OCI-M2 (cell line): ENCODE results near the gene MT2A.

Experiments used
- DNase-seq: peaks from one replicate; lab custom pipeline; 2025; ENCODE audit not compliant: unreplicated experiment; lab: John Stamatoyannopoulos, UW

MT2A gene

DNA sequence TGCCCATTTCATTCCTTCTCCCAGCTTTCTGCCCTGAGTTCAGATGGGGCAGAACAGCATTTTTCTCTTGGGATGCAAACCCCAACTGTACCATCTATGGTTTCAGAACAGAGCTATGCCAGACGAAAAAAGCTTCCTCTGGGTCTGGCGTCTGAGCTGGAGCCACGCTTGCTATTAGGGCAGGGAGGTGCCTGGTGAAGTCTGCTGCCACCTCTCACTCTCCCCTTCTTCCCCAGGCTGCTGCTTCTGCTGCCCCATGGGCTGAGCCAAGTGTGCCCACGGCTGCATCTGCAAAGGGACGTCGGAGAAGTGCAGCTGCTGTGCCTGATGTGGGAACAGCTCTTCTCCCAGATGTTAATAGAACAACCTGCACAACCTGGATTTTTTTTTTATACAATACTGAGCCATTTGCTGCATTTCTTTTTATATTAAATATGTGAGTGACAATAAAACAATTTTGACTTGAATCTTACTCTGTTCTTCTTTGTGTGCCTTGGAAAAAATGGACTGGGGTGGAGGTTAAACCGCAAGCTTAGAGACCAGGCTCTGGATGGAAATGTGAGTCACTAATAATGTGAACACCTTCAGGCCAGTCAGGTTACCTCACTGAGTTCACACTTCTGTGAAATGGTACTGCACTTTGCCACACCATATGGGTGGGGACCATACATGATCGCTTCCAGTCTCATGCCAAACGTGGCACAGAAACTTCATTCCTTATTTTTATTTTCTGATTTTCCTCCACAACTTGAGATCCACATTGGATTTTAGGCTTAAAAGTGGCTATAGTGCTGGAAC, 28.4 kb downstream of the MT2A start:
- DNase-seq = no peak

DNA sequence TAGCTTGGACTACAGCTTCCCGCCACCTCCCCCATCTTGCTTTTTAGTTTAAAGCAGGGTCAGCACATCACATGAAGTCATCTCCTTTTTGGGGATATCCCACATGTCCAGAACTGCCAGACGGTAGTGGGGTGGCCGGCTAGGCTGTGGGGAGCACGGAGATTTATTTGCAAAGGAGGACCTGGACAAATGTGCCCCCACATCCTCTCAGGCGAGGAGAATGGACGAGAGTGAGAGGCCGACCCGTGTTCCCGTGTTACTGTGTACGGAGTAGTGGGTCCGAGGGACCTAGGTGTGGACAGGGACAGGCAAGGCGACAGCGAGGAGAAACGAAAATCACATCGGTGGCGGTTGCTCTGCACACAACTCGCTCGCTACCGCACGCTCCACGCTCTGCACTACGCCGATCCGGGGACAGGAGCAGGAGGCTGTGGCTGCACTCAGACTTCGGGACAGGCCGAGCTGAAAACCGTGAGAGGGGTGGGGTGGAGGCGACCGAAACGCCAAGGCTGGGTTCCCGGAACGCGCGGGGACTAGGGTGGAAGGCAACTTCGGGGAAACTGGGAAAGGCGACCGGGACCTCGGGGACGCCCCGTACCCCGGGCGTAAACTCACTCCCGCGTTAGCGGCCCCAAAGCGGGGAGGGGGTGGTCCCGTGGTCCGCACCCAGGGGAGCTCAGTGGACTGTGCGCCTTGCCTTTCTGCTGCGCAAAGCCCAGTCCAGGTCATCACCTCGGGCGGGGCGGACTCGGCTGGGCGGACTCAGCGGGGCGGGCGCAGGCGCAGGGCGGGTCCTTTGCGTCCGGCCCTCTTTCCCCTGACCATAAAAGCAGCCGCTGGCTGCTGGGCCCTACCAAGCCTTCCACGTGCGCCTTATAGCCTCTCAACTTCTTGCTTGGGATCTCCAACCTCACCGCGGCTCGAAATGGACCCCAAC, 29.7 kb downstream of the MT2A start, which contains the start of gene MT1A:
Gene MT1A, plus strand, starts transcription at position 853 of the 937 bp plus-strand sequence. Its CDS starts 73 bp downstream, at position 926.
- no peak for DNase-seq

DNA sequence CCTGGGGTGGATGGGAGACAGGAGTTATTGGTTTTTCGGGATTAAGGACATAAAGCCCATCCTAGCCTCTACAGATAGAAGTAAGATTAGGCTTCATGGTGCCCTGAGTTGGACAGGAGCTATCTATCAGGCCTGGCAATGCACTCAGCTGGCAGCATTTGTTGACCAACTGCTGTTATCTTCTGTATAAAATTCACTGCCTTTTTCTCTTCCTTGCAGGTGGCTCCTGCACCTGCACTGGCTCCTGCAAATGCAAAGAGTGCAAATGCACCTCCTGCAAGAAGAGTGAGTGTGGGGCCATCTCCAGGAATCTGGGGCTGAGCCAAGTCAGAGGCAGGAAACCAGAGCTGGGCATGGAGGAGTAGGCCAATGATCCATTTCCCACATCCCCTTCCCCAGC, 30.7 kb downstream of the MT2A start:
- DNase-seq = no peak

DNA sequence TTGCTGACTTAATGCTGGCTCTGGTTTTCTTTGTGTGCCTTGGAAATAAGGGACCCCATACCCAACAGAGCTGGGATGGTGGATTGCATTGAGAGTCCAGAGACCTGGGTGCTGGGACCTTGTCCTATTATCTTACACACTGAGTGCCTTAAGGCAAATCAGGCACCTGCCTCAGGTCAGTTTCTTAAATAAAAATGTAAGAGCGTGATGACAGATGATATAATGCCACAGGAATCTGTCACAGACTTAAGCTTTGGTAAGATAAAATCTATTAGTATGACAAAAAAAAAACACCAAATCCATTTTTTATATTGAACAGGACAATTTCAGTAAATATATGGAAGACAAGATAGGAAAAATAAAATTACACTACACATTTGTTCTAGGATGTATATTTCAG, 31.7 kb downstream of the MT2A start:
- DNase-seq = no peak

DNA sequence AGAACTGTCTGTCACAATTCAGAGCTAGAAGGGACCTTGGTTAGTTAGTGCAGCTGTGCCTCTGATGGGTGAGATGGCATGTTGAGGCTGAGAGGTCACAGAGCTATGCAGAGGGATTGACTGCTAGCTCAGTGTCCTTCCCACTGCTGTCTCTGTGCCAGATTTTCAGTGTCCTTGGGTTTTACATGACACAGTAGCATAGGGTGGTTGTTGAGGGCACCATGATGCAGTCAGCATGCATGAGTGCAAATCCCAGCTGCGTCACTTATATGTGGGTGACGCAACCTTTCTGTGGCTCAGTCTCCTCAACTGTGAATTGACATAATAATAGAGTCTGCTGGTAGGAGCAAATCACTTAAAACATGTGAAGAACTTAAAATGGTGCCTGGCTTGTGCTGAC, 32.8 kb downstream of the MT2A start:
- no peak for DNase-seq

DNA sequence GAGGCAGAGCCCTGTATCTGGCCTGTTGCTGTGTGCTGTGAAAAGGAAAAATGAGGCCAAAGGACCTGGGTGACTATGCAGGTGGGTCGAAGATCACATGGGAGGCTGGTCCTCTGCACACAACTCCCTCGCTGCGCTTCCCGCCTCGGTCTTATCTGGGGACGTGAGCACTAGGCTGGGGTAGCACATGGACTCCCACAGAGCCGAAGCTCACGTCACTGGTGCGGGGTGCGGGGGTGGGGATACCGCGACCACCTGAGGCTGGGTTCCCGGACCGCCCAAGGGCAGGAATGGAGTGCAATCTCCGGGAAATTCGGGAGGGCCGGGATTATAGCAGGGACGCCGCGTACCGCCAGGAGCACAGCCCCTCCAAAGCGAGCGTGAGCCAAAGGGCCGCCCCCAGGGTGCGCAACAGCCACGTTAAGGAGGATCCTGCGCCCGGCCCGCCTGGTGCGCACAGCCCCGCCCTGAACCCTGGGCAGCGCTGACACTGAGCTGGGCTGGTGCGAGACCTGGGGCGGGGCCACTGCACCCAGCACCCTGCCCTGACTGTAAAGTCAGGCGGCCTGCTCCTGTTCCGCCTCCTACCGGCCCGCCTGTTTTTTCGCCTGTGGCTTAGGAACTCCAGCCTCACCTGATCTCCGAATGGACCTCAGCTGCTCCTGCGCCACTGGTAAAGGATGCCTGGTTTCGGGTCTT, 34.8 kb downstream of the MT2A start:
- DNase-seq = no peak

DNA sequence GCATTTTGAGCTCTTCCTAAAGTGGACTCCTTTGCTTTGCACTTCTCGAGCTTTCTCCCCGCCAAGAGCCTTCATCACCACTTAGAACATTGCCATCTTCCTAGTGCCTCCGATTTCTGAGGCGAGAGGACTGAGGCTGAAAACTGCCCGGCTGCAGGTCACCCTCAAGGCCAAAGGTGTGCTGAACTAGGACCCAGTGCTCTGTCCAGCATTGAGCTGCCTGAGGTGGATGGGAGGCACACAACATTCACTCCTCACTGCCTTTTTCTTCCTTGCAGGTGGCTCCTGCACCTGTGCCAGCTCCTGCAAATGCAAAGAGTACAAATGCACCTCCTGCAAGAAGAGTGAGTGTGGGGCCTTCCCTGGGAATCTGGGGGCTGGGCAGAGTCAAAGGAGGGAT, 35.4 kb downstream of the MT2A start:
- no peak for DNase-seq

DNA sequence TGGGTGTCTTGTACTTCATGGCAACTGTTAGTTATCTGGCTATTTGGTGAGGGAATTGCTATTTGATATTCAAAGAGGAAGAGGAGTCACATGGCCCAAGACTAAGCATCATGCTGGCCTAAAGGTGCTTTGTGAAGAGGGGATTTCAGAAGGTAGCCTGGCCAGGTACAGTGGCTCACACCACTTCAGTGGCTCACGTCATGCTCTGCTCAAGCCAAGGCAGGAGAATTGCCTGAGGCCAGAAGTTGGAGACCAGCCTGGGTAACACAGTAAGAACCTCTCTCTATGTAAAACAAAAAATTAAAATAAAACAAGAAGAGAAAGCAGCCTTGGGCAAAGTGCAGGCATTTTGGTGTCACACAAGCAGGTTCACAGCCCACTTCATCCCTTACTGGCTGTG, 36.9 kb downstream of the MT2A start:
- no peak for DNase-seq

DNA sequence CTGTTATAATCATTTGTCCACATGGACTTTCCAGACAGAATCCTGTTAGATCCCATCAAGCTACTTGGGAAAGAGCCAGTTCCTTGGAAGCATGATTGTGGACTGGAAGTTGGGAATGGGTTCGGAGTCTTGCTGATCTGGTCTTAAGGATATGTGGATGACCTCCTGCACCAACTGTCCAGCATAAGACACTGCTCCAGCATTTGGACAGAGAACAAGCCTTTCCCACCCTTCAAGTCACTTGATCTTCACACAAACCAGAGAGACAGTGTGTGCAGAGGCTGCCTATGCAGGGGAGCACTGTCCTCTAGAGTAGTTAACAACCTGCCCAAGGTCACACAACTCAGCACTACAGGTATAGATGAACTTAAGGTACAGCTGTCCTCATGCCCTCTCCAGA, 37.5 kb downstream of the MT2A start:
- DNase-seq = no peak

DNA sequence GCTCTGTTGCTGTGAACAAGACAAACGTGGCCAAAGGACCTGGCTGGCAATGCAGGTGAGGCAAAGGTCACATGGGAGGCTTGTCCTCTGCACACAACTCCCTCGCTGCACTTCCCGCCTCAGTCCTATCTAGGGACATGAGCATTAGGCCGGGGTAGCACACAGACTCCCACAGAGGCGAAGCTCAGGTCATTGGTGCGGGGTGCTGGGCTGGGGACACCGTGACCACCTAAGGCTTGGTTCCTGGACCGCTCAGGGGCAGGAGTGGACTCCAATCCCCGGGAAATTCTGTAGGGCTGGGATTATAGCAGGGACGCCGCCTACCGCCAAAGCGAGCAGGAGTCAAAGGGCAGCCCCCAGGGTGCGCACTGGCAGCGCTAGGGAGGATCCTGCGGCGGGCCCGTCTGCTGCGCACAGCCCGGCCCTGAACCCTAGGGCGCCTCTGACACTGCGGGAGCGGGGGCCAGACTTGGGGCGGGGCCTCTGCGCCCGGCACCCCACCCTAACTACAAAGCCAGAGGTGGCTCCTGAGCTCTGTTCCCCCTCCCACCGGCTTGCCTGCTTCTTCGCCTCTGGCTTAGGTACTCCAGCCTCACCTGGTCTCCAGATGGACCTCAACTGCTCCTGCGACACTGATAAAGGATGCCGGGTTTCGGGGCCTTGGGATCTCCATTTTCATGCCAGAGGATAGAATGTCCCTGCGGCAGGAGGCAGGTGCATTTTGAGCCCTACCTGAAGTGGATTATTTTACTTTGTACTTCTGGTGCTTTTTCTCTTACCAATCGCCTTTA, 39.5 kb downstream of the MT2A start:
- no peak for DNase-seq

DNA sequence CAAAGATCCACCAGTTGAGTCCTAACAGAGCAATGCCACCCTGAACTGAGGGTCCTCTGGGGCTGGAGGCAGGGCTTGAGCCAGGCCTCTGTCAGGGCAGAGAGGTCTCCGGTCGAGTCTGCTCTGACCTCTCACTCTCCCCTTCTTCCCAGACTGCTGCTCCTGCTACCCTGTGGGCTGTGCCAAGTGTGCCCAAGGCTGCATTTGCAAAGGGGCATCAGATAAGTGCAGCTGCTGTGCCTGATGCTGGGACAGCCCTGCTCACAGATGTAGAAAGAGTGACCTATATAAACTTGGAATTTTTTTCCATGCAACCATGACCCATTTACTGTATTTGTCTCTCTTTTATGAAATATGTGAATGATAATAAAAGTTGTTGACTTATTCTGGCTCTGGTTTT, 40.9 kb downstream of the MT2A start:
- DNase-seq = no peak

DNA sequence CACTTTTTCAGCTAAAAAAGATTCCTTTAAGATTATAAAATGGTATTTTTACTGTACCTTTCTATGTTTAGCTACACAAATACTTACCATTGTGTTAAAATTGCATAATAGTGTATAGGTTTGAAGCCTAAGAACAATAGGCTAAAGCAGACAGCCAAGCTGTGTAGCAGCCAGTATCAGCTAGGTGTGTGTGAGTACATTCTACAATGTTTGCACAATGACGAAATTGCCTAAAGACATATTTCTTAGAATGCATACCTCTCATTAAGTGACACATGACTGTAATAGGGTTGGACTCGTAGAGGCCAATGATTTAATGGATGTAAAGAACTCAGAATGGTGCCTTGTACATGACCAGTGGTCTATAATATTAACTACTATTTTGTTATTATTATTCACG, 41.4 kb downstream of the MT2A start:
- no peak for DNase-seq

DNA sequence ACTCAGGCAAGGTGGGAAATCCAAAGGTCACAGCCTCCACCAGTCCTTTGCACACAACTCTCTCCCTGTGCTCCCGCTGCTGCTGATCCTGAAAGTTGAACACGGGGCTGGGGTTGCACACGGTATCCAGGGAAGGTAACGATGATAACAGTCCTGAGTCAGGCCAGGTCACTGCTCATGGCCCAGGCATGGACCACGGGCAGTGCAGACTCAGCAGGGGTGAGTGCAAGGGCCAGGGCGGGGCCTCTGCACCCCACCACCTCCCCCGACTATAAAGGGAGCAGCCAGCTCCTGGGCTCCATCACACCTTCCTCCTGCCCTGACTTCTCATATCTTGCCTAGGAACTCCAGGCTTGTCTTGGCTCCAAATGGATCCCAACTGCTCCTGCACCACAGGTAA, 43.2 kb downstream of the MT2A start, which contains the start of gene MT1B:
Gene MT1B, plus strand, starts transcription at position 301 of the 400 bp plus-strand sequence. Its CDS starts 68 bp downstream, at position 369.
- DNase-seq = no peak

DNA sequence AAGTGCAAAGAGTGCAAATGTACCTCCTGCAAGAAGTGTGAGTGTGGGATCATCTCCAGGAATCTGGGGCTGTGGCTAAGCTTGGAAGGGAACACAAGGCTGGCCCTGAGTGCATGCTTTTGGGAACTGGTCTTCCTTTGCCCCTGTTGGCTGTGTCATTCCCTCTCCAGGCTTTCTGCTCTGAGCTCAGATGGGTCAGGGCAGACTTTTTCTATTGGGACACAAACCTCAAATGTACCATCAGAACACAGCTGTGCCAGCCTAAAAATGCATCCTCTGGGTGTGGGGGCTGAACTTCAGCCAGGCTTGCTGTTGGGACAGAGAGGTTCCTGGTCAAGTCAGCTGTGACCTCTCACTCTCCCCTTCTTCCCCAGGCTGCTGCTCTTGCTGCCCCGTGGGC, 44.2 kb downstream of the MT2A start:
- no peak for DNase-seq

DNA sequence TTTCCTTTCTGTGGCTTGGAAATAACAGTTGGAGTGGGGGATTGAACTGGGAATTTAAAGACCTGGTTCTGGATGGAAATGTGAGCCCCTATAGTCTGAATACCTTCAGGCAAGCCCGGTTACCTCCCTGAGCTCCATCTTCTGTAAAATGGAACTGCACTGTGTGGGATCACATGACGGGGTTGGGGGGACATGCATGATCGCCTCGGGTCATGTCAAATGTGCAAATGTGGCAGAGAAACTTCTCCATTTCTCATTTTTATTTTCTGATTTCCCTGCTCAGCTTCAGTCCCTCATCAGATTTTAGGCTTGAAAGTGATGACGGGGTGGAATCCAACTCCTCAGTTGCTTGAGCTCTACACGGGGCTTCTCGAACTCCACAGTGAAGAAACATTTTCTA, 44.8 kb downstream of the MT2A start:
- no peak for DNase-seq

DNA sequence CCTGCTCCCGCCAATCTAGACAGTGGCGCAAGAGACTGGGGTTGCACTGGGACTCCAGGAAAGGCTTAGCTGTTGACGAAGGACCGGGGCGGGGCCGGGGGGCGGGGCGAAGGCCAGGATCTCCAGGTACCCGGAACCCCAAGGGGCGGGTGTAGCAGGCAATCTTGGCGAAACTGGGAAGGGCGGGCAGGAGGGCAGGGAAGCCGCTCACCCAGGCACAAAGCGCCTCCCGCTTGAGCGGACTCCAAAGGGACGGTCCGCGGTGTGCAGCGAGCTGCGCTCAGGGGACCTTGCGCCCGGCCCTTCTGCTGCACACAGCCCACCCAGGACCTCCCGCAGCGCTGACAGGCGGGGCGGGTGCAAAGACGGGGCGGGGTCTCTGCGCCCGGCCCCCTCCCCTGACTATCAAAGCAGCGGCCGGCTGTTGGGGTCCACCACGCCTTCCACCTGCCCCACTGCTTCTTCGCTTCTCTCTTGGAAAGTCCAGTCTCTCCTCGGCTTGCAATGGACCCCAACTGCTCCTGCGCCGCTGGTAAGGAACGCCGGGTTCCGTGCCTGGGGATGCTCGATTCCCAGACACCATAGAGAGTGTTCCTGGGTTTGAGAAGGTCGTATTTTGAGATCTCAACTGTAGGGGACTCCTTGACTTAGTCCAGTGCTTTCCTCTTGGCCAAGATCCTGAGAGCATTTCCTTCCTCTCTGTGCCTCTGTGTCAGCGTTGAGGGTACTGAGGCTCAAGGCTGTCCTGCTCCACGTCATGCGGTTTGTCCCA, 49.4 kb downstream of the MT2A start, which contains the start of gene MT1F:
Gene MT1F, plus strand, starts transcription at position 405 of the 772 bp plus-strand sequence. Its CDS starts 100 bp downstream, at position 505.
- DNase-seq = no peak

DNA sequence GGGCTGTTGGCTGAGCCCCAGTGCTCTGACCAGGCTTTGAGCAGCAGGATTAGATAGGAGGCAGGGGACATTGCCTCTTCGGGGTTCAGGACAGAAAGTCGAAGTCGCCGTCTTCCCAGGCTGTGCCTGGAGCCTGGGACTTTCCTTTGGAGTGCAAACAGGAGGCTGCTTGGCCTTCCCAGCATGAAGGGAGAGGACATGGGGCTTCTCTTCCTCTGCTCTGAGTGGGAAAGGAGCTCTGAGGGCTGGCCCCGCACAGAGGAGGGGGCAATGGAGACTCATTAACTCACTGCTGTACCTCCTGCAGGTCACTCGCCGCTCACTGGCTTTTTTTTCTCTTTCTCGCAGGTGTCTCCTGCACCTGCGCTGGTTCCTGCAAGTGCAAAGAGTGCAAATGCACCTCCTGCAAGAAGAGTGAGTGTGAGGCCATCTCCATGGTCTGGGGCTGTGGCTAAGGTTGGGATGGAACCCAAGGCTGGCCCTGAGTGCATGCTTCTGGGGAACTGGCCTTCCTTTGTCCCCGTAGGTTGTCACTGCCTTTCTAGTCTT, 50.0 kb downstream of the MT2A start:
- DNase-seq = no peak
